Measurements from ENCODE around the gene OR6X1. TPM values are rescaled to one million over a fixed set of nuclear protein-coding genes. Genes with fewer than 3 reads are reported as not detected.
"Not testable (repeated sequence)": the region's sequence is repeated elsewhere in the genome, so short reads cannot be mapped to it uniquely, and the experiment has no call there.

The OR6X1 gene
- total RNA-seq, 1 donor = not detected

DNA sequence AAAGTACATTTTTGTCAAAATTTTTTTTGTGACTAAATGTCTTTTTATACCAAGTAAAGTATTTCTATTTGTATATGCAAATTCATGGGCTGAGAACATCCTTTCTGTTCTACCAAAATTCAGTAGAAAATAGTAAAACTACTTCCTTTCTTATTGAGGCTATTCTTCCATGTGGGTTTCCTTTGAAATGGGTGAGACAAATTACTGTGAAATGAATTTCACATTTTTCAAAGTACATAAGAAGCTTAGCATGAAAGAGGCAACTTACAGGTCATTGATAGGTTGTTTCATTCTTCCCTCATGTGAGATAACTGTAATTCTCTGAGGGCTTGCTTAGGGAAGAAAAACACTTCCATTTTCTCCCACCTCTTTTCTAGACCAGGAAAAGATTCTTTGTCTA, 1.0 kb upstream of the OR6X1 start:
- no peak for DNase-seq (ENCODE audit: low read depth in 2 of 3, low spot score in 2 of 3)

DNA sequence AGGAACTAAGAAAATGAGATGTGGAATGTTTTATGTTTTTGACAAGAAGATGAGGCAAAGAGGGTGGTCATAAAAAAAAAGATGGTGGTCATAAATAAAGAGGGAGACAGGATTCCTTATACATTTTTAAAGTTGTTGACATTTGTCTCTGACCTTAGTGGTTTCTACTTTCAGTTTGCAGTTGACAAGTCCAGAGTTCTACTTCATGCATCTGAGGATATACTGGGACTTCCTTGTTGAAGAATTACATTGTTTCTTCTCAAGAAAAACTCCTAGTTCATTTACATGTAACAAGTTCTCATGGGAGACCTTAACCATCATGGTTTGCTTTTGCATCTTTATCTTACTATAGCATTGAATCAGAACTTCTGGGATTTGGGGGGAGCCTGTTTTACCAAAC, 1.2 kb downstream of the OR6X1 start:
- no peak for DNase-seq (ENCODE audit: low read depth in 2 of 3, low spot score in 2 of 3)

DNA sequence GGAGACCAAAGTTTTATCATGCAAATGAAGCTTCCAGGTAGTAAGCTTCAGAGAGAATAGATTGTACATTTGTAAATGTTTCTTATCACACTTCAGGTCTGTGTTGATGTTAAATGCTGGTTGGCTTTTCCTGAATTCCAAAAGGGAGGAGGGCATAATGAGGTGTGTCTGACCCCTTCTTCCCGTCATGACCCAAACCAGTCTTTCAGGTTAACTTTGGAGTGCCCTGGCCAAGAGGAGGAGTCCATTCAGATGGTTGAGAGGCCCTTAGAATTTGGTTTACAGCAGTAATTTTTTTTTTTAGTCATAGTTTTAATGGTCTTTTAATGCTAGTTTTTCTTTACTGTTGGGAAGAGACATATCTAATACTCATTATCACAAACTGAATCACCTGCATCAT, 2.5 kb downstream of the OR6X1 start:
- no peak for DNase-seq (ENCODE audit: low read depth in 2 of 3, low spot score in 2 of 3)

DNA sequence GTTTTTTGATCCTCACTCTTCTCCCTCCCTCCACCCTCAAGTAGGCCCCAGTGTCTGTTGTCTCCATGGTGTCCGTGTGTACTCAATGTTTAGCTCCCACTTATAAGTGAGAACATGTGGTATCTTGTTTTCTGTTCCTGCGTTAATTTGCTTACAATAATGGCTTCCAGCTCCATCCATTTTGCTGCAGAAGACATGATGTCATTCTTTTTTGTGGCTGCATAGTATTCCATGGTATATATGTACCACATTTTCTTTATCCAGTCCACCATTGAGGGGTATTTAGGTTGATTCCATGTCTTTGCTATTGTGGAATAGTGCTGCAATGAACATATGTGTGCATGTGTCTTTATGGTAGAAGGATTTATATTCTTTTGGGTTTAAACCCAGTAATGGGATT, 6.0 kb downstream of the OR6X1 start:
- not testable (repeated sequence) for DNase-seq (ENCODE audit: low read depth in 2 of 3, low spot score in 2 of 3)

DNA sequence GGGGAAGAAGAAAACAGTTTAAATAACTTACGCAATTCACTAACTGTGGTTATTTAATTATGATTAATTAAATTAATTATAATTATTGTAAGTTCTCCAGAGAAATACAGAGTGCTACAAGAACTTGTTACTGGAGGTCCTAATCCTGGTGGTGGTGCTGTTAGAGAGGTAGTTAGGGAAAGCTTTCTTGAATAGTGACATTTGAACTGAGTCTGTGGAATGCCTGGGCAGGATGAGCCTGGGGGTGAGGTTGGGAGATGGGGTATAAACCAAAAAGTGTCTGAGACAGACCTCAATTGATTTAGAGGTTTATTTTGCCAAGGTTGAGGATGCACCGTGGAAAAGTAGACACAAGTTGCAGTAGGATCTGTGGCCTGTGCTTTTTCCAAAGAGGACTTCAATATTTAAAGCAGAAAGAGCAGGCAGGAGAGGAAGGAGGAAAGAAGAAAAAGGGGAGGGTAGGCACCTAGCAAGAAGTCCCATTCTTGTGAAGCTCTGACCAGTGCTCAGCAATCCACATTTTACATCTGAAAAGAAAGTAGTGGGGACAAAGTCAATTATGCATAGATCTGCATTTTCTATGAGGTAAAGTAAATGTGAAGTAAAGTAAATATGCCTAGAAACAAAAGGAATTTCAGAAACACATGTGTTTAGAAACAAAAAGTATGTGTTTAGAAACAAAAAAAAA, 8.4 kb downstream of the OR6X1 start:
- no peak for DNase-seq (ENCODE audit: low read depth in 2 of 3, low spot score in 2 of 3)

DNA sequence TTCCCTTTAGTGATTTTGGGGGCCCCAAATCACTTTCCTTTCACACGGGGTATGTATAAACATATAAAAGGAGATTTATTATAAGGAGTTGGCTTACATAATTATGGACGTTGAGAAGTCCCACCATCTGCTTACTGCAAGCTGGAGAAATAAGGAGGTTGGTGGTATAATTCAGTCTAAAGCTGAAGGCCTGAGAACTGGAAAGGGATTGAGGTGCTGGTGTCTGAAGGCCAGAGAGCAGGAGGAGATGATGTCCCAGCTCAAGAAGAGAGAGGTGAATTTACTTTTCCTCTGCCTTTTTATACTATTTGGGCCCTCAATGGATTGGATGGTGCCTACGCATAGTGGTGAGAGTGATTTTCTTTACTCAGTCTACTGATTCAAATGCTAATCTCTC, 11.6 kb downstream of the OR6X1 start:
- DNase-seq (ENCODE audit: low read depth in 2 of 3, low spot score in 2 of 3) = no peak

DNA sequence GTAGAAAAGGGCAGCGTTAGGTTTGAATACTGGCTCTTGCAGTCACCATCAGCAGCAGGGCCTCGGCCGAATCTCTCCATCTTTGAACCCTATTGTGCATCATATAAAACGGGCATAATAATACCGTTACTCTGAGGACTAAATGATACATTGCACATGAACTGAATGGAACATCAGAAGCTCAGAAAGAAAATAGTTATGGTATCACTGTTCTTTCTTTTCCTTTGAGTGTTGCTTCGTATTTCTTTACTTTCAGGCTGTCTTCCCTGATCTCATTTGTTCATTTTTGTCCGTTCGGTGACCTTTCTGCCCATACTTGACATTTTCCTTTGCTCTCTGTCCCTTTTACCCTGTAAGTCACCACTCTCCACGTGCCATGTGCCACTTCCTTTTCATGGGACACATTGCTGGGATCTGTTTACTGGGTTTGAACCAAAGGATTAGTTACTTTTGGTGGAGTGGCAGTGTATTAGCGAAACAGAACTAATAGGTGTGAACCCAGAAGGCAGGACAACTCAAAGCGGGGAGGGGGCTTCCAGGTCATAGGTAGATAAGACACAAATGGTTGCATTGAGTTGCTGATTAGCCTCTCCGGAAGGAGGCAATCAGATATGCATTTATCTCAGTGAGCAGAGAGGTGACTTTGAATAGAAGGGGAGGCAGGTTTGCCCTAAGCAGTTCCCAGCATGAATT, 12.1 kb downstream of the OR6X1 start:
- DNase-seq (ENCODE audit: low read depth in 2 of 3, low spot score in 2 of 3) = peak in 2 of 3 donors; percentile 2 to 20

DNA sequence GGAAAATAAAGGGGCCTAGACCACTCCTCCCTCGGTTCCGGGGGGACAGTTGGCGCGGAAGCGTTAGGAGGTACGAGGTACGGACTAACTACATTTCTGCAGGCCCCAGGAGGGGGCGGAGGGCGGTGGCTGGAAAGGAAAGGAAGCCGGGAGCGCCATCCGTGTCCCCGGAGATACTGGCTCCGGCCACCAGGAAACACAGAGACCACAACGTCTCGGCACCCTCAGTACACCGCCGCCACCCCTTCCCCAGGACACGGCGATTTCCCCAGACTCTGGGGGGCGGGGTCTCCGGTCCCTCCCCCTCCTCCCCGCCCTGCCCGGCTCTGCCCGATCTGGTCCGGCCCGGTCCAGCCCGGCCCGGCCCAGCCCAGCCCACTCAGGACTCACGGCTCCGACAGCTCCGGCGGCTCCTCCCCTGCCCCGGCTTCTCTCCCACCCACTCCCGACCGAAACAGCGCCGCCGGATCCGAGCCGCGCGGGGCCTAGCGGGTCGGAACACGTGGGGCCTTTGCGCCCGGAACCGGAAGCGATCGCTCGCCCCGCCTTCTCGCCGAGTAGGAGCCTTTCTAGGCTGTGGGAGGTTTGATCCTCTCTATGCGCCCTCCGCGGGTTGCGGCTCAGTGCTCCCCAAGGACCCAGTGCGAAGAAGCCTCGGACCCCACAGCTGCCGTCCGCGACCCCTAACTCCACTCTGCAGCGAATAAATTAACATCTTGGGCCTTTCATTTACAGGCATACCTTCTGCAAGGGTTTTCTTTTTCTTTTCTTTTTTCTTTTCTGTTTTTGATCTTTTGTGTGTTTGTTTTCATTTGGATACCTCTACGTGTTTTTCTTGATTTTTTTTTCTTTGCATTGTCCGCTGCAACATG, 12.9 kb downstream of the OR6X1 start, which contains the start of gene ZNF202:
Gene ZNF202 (minus strand): TSS at position 502 of the 872 bp plus-strand sequence. CDS start 10,772 bp downstream, outside the sequence.
- DNase-seq (ENCODE audit: low read depth in 2 of 3, low spot score in 2 of 3) = peak; percentile 76 to 94 (median 91)

DNA sequence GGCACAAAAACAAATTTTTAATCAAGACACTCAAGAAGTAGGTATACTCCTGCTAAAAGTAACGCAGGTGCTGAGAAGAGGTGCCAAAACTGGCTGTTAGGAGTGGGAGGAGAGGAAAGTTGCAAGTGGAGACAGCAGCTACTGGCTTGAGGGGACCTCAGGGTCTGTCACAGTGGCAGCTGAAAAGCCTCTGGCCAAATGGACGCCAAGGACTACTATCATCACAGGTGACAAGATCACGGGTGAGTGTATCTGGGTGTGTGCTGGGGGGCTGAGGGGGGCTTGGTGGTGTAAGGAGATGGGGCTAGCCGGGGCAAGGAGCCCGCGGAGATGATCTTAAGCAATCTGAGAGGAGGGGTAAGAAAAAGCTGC, 13.5 kb downstream of the OR6X1 start:
- DNase-seq (ENCODE audit: low read depth in 2 of 3, low spot score in 2 of 3) = peak in 1 of 3 donors; percentile 1

DNA sequence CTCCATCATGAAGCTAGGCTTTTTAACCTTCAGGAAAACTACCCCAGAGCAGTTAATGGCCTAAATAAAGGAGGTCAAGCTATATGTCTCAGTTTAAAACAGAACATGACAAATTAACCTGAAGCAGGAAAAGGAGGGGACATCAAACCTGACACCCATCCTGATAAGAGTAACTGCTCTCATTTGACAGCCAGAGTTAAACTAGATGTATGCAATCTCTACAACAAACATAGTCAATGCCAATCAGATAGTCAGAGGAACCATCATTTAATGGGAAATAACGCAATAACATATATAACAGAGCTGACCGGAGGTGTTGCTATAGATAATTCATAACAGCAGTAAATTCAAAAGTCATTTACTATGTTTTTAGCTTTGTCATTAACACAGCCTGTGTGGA, 15.9 kb downstream of the OR6X1 start:
- DNase-seq (ENCODE audit: low read depth in 2 of 3, low spot score in 2 of 3) = no peak

DNA sequence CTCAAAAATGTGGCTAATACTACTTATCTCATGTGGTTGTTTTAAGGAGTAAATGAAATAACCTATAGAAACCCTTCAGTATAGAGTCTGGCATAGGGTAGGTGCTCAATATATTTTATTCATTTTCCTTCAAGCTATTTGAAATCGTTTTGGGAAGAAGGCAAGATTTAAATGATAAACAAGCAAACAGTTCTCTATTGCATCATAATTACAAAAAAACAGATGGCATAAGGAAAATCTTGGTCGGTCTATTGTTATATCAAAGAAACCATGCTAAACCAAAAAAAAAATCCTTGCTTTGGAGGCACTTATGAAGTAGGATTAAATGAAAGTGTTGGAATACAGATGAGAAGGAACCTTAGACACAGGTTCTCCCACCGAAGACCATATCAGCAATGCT, 17.5 kb downstream of the OR6X1 start:
- DNase-seq (ENCODE audit: low read depth in 2 of 3, low spot score in 2 of 3) = no peak

DNA sequence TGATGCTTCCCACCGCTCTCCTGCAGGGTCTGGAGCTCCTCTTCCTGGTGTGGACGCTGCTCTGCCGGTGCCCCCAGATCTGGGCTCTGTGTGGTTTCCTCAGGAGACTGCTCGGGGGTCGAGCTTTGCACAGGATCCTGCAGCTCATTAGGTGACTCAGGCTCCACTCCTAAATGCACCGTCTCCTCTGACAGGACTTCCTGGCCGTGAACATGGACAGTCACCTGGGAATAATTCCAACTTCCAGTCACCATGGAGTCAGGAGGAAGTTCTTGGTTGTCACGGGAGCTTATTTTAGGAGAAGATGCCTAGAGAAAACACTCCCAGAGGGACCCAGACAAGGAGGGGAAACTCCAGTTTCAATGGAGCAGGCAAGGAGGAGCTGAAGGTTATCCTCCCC, 24.7 kb downstream of the OR6X1 start:
- no peak for DNase-seq (ENCODE audit: low read depth in 2 of 3, low spot score in 2 of 3)

DNA sequence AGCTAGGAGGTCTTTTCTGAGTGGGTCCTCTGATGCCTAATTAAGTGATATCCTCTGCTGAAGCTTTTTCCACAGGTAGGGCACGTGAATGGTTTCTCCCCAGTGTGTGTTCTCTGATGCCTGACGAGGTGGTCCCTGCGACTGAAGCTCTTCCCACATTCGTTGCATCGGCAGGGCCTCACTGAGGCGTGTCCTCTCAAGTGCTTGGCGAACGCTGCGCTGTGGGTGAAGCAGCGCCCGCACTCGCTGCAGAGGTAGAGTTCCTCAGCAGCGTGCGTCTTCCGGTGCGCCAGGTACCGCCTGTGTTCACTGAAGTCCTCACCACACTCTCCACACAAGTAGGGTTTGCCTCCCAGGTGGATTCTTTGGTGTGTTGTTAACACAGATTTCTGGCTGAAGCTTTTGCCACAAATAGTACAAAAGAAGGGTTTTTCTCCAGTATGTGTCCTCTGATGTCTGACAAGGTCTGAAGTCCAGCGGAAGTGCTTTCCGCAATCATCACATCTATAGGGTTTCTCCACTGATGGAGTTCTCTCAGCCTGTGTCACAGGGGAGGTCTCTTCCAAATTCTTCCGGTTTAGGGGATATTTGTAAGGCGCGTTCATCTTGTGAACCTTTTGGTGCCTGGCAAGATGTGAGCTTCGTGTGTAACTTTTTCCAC, 28.2 kb downstream of the OR6X1 start:
- no peak for DNase-seq (ENCODE audit: low read depth in 2 of 3, low spot score in 2 of 3)

DNA sequence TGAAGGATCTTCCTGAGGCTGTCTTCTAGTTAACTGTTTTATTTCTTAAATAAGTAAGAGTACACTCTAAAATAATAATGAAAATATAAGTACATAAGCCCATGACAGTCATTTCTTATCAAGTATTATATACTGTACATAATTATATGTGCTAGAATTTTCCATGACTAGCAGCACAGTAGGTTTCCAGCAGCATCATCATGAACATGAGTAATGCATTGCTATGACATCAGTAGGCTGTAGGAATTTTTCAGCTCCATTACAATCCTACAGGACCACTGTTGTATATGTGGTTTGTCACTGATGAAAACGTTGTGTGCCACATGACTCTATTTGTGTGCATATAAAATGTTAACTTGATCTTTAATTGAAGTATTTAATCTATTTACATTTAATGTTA, 34.9 kb downstream of the OR6X1 start:
- no peak for DNase-seq (ENCODE audit: low read depth in 2 of 3, low spot score in 2 of 3)

DNA sequence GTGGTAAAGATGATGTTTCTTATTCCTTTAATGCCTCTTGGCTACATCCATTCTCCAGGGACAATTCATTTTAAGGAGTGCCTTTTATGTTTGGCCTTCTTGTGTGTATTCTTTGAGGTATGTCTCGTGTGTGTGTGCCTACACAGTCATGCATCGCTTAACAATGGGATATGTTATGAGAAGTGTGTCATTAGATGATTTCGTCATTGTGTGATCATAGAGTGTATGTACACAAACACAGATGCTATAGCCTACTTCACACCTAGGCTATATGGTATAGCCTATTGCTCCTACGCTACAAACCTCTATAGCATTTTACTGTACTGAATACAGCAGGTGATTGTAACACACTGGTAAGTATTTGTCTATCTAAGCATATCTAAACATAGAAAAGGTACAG, 35.8 kb downstream of the OR6X1 start:
- DNase-seq (ENCODE audit: low read depth in 2 of 3, low spot score in 2 of 3) = no peak

DNA sequence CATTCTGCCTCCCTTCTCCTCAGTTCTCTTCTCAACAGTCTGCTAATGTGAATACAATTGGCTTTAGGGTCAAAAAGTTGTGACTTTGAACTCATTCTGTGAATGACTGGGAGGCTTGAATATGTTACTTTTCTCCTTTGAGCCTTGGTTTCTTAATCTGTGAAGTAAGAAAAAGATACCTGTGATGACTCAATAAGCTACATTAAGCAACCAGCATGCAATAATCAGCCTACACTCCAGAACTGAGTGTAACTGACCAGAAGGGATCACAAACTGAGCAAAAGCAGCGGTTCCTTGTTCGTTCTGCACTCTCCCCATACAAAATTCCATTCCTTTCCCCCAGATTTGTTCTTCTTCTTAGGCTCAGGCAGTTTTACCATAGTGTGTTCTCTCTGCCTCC, 36.3 kb downstream of the OR6X1 start:
- no peak for DNase-seq (ENCODE audit: low read depth in 2 of 3, low spot score in 2 of 3)

DNA sequence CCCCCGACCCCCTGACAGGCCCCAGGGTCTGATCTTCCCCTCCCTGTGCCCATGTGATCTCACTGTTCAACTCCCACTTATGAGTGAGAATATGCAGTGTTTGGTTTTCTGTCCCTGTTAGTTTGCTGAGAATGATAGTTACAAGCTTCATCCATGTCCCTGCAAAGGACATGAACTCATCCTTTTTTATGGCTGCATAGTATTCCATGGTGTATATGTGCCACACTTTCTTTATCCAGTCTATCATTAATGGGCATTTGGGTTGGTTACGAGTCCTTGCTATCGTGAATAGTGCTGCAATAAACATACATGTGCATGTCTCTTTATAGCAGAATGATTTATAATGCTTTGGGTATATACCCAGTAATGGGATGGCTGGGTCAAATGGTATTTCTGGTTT, 41.7 kb downstream of the OR6X1 start:
- not testable (repeated sequence) for DNase-seq (ENCODE audit: low read depth in 2 of 3, low spot score in 2 of 3)

DNA sequence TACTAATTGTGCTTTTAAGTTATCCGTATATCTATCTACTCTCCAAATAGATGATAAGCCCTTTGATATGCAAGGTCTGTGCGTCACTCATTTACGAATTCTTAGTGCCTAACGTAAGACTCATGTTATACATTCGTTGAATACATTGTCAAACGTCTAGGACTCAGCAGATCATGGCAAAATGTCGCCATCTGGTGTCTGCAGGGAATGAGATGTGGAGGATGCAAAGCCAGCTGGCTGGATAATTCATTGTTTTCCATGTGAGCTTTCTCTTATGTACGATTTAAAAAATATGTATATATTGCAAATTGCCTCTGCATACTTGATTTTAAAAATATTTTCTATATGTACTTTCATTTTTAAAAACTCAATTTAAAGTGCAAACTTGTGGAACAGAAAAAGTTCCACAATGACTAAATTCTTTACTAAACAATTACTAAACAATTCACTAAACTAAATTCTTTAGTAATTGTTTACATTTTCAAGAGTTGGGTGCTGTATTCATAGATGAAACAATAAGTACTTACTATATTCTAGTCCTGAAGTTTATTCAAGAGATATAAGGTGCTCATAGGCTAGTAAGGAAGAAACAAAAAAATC, 46.6 kb downstream of the OR6X1 start:
- DNase-seq (ENCODE audit: low read depth in 2 of 3, low spot score in 2 of 3) = peak; percentile 25 to 77 (median 52)

DNA sequence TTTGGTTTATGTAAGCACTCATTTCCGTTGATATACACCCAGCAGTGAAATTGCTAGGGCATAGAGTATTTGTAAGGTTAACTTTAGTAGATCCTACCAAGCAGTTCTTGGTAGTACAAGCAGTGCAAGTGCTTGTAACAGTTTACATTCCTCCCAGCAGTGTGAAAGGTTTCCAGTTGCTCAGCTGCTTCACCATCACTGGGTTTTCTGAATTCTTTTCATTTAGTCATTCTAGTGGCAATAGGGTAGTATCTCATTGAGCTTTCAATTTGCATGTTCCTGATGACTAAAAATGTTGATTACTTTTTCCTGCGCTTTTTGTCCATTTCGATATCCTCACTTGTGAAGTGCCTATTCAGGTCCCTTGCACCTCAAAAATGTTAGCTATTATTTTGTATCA, 47.1 kb downstream of the OR6X1 start:
- no peak for DNase-seq (ENCODE audit: low read depth in 2 of 3, low spot score in 2 of 3)

DNA sequence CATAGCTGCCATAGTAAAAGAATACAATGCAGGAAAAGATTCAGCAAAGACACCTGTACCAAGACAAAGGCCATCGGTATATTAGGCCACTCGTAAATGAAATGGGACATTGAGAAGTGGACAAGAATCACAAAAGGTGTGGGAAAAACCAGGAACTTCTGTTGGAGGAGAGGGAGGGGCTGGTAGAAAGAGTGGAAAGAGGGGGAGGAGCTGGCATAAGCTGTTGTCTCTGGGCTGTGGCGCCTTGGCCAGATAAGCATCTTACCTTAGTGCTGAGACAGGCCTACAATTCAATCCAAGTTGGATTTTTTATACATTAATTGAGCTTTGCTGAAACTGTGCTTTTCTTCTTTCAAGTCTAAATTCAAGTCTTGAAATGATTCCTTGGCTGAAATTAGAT, 50.0 kb downstream of the OR6X1 start:
- no peak for DNase-seq (ENCODE audit: low read depth in 2 of 3, low spot score in 2 of 3)
